HCT116 (cell line): ENCODE results near the gene UBASH3B.

ENCODE experiments used
- CBX3 ChIP-seq: IDR thresholded peaks from 2 replicates; pipeline ENCODE4 v1.6.1; 2012; ENCODE audit warnings: low read depth
- CTCF ChIP-seq, 3 experiments: fragments of 200-600 bp in 1 of 3; sonication (generic) in 1 of 3; IDR thresholded peaks in 2 of 3; conservative IDR thresholded peaks in 1 of 3; 2 replicates each; pipeline ENCODE4 v1.5.1; 2012 to 2017; ENCODE audit warnings: low read depth in 2 of 3, low read length in 2 of 3, antibody characterized with exemption in 1 of 3, borderline replicate concordance in 1 of 3, control low read depth in 1 of 3, mild to moderate bottlenecking in 1 of 3, mixed read lengths in 1 of 3, mixed run types in 1 of 3, moderate library complexity in 1 of 3; ENCODE audit not compliant: insufficient read depth in 1 of 3
- EGR1 ChIP-seq: IDR thresholded peaks from 2 replicates; pipeline ENCODE4 v1.6.1; 2012; ENCODE audit warnings: low read depth
- EZH2phosphoT487 ChIP-seq: fragments of 200-600 bp; IDR thresholded peaks from 2 replicates; pipeline ENCODE4 v1.6.1; 2018; ENCODE audit warnings: antibody characterized with exemption, borderline replicate concordance
- FOSL1 ChIP-seq: IDR thresholded peaks from 2 replicates; pipeline ENCODE4 v1.6.1; 2012; ENCODE audit warnings: low read depth
- POLR2AphosphoS5 ChIP-seq: IDR thresholded peaks from 2 replicates; pipeline ENCODE4 v1.6.1; 2011; ENCODE audit warnings: mild to moderate bottlenecking, low read depth, low read length, moderate library complexity
- YY1 ChIP-seq: IDR thresholded peaks from 2 replicates; pipeline ENCODE4 v1.6.1; 2011; ENCODE audit warnings: low read length, low read depth, moderate library complexity, mild to moderate bottlenecking; ENCODE audit not compliant: insufficient replicate concordance; ENCODE audit errors: extremely low read depth

- TF ChIP-seq CTCF (IDR thresholded peaks at IDR 0.05 in 2 of 3, conservative IDR thresholded peaks at IDR 0.05 in 1 of 3; ENCODE audit: borderline replicate concordance in 1 of 3, insufficient read depth in 1 of 3, low read depth in 2 of 3, low read length in 2 of 3) = no peak
- TF ChIP-seq EGR1 = no peak
- TF ChIP-seq YY1 = no peak
- TF ChIP-seq POLR2AphosphoS5 = no peak
- no peak for TF ChIP-seq FOSL1
- no peak for TF ChIP-seq EZH2phosphoT487
- TF ChIP-seq CBX3 = no peak
These were observed 165.6 kb downstream of the UBASH3B start for GRCh38 chr11:122821169-122821568.
